ENCODE results near the gene CALB2.
A peak's percentile ranks its signal among the peaks of the same experiment; 100 is the strongest.

The CALB2 gene

GRCh38 chr16:71424626-71425025 lies 66.1 kb downstream of the CALB2 start:
- Histone ChIP-seq H3K4me3 (no peak overlapping the region), H3K27ac (no peak overlapping the region)
- DNase-seq (ENCODE audit: low spot score): no peak
- TF ChIP-seq, protein P1, sequence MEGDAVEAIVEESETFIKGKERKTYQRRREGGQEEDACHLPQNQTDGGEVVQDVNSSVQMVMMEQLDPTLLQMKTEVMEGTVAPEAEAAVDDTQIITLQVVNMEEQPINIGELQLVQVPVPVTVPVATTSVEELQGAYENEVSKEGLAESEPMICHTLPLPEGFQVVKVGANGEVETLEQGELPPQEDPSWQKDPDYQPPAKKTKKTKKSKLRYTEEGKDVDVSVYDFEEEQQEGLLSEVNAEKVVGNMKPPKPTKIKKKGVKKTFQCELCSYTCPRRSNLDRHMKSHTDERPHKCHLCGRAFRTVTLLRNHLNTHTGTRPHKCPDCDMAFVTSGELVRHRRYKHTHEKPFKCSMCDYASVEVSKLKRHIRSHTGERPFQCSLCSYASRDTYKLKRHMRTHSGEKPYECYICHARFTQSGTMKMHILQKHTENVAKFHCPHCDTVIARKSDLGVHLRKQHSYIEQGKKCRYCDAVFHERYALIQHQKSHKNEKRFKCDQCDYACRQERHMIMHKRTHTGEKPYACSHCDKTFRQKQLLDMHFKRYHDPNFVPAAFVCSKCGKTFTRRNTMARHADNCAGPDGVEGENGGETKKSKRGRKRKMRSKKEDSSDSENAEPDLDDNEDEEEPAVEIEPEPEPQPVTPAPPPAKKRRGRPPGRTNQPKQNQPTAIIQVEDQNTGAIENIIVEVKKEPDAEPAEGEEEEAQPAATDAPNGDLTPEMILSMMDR (IDR thresholded peaks at IDR 0.05): no peak

GRCh38 chr16:71425746-71426068 lies 67.2 kb downstream of the CALB2 start:
- Histone ChIP-seq H3K4me3 (no peak overlapping the region), H3K27ac (no peak overlapping the region)
- DNase-seq (ENCODE audit: low spot score): no peak
- TF ChIP-seq, protein P1 (IDR thresholded peaks at IDR 0.05): no peak

GRCh38 chr16:71426069-71426879 lies 67.8 kb downstream of the CALB2 start:
- peak; percentile 65 for DNase-seq (ENCODE audit: low spot score)
- TF ChIP-seq, protein P1 (IDR thresholded peaks at IDR 0.05): no peak
- Histone ChIP-seq H3K4me3 (no peak overlapping the region), H3K27ac (no peak overlapping the region)

- TF ChIP-seq, protein P1 (IDR thresholded peaks at IDR 0.05): no peak
- DNase-seq (ENCODE audit: low spot score): no peak
- Histone ChIP-seq H3K27ac (no peak overlapping the region), H3K4me3 (no peak overlapping the region)
Measured at GRCh38 chr16:71426880-71427615, 68.5 kb downstream of the CALB2 start.

- DNase-seq (ENCODE audit: low spot score): no peak
- no peak overlapping the region for H3K27ac ChIP-seq
- TF ChIP-seq, protein P1 (IDR thresholded peaks at IDR 0.05): no peak
- no peak overlapping the region for H3K4me3 ChIP-seq
Measured at GRCh38 chr16:71428385-71428784, 69.9 kb downstream of the CALB2 start.

GRCh38 chr16:71428883-71429282 lies 70.4 kb downstream of the CALB2 start:
- no peak overlapping the region for H3K27ac ChIP-seq
- TF ChIP-seq, protein P1 (IDR thresholded peaks at IDR 0.05): no peak
- no peak for DNase-seq (ENCODE audit: low spot score)
- no peak overlapping the region for H3K4me3 ChIP-seq

- DNase-seq (ENCODE audit: low spot score): no peak
- Histone ChIP-seq H3K27ac (no peak overlapping the region), H3K4me3 (no peak overlapping the region)
- TF ChIP-seq, protein P1 (IDR thresholded peaks at IDR 0.05): no peak
Measured at GRCh38 chr16:71429581-71429980, 71.1 kb downstream of the CALB2 start.
